NCI-H69 (cell line): ENCODE data around the gene SPTBN2.

ENCODE experiments used
- DNase-seq: peaks from one replicate; lab custom pipeline; 2025; lab: John Stamatoyannopoulos, UW

Gene SPTBN2

DNA sequence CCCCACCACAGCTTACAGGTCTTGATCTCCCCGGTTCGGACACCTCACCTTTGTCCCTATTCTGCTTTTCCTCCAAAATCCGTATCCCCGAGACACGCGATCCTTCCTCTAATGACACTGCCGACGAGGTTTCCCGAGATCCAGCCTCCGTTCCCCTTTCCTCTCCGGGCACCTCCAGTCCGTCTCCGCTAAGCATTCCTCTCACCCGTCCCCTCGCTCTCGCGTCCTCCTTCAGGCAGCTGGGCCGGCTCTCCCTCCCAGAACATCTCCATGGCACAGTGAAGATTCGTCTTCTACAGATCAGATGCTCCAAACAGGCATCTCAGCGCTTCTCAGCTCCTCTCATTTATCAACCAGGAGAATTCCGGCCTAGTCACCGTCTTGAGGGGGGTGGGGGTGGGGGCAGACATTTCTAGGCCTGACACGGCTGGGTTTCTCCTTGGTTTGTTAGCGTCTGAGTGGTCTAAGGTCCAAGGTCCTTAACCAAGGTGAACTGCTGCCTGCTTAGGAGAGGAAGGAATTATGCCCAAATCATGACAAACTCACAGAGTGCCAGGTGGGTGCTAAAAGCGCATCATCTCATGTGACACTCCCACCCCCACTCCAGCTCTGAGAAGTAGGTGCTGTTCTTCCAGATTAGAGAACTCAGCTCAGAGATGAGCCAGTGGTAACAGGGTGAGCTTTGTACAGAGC is at the start of gene SPTBN2:
Gene SPTBN2, minus strand, starts transcription at position 524 of the 693 bp plus-strand sequence. CDS start 7,976 bp downstream, outside the sequence.
- peak; percentile 71 for DNase-seq

DNA sequence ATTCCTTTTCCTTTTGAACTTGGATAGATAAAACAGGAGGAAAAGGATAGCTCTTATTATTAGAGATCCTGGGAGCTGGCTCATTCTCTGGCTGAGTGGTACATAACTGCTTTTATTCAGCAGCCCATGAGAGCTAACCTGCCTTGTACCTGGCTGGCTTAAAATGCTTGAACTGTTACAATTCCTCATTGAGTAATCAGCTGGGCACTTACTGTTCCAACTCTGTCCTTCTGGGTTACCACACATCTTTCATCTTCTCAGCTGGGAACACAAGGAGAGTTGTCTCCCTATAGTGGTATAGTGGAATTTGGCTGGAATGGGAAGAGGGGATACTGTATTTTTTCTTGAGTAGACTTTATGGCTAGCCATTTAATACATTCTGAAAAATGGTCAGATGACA is 39.8 kb upstream of the SPTBN2 start:
- DNase-seq = no peak

DNA sequence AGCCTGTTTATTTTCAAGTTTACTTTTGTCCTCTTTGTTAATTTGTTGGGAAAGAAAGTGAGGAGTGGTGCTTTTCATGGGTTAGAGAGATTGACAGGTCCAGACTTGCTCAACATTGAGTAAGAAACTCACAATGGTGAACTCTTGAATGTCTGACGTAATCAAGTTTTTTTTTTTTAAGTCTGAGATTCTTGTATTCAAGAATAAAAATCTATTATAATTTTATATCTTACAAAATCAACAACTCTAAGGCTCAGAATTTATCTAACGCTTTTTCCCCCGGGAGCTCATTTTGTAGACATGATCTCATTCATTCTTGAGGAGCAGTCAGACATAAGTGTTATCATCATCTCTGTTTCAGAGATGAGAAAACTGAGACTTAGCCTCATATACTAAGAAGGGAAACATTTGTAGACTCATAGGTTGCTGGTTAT is 39.1 kb upstream of the SPTBN2 start:
- DNase-seq = no peak

DNA sequence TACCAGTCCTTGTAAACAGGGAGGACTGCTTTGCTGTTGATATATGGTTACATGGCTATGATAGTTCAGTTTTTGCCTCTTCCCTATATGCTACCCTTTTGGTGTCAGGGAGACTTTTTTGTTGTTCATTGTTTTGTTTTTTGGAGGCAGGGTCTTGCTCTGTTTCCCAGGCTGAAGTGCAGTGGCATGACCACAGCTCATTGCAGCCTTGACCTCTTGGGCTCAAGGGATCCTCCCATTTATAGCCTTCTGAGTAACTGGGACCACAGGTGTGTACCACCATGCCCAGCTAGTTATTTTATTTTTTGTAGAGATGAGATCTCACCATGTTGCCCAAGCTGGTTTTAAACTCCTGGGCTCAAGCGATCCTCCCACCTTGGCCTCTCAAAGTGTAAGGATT is 38.6 kb upstream of the SPTBN2 start:
- DNase-seq = no peak

DNA sequence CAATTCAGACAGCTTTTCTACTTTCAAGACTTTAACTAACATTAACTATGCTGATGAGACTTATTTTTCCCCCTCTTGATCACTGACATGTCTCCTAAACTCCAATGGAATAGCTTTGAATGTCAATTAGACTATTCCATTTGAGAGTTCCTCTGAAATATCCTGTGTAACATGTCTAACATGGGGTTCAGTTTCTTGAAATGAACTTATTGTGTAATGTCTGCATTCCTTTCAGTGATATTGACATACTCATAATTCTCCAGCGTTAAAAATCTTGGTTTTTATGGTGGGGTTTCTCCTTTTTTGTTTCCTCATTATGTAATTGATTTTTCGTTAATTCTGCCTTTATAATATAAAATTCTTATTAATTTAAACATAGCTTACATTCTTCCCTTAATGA is 37.7 kb upstream of the SPTBN2 start:
- no peak for DNase-seq

DNA sequence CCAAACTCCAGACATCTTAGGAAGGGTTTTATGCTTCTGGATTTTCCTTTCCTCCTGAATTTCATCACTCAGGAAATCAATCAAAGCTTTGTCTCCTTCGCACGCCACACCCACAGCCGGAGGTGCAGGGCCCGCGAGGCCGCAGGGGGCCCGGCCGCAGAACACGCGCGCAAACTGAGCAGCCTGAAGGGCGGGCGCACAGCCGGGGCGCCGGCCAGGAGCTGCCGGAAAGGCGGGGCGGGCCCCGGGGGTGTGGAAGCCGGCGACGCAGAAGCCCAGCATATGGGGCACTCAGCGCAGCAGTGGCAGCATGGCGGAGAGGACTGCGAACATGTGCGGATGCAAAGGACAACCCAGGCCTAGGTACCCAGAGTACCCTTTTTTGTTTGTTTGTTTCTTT is 33.1 kb upstream of the SPTBN2 start:
- peak; percentile 84 for DNase-seq

DNA sequence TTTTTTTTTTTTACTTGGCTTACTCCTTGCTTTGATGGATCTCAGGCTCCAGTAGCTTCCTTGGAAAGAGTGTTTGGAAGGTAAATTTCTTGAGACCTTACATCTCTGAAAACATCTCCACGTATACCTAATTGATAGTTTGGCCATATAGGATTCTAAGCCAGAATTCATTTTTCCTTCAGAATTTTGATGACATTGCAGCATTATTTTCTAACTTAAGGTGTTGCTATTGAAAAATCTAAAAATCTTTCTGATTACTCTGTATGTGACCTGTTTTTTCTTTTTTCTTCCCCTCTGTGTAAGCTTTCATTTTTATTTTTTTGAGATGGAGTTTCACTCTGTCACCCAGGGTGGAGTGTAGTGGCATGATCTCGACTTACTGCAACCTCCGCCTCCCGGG is 23.1 kb upstream of the SPTBN2 start:
- no peak for DNase-seq

DNA sequence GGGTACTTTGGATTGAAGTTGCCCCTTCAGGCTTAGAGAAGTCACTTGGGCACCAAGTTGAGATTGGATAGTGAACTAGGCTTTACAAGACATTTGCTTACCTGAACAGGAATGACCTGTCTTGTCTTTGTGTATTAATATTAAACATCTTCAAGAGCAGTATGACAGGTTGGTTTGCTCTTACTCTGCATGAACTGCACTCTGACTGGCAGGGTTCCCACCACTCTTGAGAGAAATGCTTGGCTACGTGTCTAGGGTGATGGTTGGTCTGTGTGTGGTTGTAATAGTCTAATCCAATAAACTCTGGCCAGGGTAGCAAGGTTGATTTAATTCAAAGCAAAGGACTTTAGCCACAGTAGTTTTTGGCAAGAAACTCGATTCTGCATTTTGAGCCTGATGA is 20.1 kb upstream of the SPTBN2 start:
- peak; percentile 32 for DNase-seq

DNA sequence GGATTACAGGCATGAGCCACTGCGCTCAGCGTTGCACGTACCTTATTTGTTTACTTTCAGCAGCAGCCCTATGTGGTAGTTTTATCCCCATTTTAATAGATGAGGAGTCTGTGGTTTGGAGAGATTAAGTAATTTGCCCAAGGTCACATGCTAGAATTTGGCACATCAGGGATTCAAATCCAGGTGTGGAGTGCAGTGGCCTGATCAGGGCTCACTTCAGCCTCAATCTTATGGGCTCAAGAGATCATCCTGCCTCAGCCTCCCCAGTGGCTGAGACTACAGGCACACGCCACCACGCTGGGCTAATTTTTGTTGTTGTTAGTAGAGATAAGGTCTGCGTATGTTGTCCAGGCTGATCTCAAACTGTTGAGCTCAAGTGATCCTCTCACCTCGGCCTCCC is 18.5 kb upstream of the SPTBN2 start:
- DNase-seq = no peak

DNA sequence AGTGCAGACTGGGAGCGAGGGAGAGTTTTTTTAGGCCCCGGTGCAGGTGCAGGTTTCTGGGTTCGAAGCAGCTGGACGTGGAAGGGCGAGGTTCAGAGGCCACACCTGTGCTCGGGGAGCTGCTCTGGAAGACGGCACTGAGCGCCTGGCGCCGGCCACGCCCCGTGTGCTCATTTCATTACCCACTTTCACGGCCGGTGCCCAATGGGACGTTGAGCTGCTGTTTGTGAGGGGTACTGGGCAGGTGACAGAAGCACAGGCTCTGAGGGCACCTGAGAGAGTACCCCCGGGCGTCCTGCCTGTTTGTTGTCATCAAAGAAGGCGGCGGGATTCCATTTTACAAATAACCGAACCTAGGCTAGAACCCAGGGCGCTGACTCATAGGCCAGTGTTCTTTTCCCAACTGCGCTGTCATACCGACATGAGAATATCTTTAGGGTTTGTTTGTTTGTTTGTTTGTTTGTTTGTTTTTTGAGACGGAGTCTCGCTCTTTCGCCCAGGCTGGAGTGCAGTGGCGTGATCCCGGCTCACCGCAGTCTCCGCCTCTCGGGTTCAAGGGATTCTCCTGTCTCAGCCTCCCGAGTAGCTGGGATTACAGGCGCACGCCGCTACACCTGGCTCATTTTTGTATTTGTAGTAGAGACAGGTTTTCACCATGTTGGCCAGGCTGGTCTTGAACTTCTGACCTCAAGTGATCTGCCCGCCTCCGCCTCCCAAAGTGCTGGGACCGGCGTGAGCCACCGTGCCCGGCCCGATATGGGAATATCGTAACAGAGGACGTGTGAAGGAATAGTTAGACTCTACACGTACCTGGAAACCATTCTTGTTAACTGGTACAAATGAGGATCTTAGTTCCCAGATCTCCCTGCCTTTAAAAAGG is 16.6 kb upstream of the SPTBN2 start:
- DNase-seq = peak; percentile 73

DNA sequence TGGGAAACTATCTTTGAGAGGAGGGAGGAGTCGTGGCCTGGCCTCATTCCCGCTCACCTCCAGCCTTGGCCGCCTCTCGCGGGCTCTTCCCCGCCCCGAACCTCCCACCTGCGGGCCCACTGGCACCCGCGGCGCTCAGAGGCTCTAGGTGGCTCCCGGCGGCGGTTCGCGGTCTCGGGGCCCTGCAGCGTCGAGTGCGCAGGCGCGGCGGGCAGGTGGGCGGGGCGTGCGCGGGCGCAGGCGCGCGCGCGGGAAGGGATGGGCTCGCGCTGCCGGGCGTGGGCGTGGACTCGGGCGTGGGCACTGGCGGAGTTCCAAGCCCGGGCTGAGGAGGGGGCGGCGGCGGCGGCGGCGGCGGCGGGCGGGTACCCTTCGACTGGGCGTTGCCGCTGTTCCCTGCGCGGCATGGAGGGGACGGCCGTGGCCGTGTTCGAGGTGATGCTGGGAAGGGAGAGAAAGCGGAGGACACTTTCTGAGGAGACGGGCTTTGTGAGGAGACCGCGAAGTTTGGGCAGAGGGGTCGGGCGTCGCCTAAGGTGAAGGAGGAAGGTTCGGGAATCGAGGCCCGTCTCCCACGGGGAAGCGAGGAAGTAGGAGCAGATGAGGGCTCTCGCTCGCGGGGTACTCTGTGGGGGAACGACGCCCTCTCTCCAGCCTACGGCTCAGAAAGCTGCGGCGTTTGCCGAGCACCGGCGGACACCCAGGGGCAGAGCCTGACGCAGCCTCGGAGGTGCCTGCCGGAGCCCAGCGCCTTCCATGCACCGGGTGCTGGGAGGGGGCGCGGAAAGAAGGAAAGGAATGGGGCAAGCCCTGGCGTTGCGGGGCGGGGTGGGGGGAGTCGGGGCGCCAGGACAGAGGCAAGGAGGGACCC is 15.7 kb upstream of the SPTBN2 start:
- DNase-seq = peak; percentile 90

DNA sequence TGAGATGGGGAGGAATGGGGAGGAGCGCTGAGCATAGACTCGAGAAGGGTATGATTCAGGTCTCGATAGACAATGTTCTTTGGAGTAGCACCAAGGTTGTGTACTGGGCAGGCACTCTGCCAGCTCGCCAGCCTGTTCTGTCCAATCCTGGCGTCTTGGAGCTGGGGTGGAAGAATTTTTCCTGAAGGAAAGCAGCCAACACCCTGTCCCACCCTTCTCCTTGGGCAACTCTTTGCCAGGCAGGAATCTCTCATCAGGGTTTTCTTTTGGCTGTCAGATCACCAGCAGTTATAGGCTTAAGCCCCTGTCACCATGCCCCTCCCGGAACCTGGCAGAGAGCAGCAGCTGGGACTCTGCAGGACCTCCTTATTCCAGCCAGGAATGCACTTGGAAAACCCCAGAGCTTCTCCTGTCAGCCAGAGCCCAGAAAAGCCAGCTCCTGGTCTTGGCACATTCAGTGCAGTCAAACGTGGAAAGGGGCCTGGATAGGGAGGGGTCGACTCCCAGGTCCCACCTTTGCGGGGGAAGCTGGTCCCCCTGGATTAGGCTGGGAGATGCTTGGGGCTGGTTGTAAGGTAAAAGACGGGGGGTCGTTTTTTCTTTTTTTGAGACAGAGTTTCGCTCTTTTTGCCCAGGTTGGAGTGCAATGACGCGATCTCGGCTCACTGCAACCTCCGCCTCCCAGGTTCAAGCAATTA is 14.4 kb upstream of the SPTBN2 start:
- peak; percentile 57 for DNase-seq

DNA sequence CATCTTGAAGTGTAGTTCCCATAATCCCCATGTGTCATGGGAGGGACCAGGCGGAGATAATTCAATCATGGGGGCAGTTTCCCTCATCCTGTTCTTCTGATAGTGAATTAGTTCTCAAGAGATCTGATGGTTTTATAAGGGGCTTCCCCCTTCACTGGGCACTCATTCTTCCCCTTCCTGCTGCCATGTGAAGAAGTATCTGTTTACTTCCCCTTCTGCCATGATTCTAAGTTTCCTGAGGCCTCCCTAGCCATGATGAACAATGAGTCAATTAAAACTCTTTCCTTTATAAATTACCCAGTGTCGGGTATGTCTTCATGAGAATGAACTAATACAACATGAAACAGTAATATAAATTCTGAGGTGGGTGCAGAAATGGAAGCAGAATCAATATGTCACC is 12.1 kb upstream of the SPTBN2 start:
- DNase-seq = no peak

DNA sequence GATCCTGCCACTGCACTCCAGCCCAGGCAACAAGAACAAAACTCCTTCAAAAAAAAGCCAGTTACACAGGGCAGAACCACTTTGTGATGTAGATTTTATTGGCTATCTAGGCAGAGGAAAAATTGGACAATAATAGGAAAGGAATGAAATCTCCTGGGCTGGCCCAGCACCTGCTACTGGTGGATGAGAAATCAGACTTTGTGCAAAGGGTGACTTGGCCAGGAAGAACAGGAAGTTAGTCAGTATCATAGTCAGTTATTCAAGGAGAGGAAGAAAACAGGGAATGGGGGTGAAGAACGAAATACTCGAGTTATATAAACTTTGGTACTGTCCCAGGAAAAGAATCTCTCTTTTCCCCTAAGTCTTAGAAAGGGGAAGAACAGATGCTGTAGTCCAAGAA is 11.0 kb upstream of the SPTBN2 start:
- DNase-seq = no peak

DNA sequence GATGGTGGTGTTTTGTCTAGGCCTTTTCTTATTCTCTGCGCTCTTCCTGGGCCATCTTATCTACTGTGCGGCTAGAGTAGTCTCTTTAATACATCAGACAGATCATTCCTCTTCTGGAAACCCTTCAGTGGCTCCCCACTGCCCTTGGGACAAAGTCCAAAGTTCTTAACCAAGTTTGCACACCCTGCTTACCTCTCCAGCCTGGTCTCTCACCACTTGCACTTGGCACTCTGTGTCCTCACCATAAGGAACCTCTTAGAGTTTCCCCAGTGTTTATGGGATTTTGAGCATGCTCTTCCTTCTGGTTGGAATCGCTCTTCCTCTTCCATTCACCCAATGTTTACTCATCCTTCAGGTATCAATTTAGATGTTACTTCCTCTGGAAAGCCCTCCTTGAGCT is 5.2 kb upstream of the SPTBN2 start:
- DNase-seq = no peak

DNA sequence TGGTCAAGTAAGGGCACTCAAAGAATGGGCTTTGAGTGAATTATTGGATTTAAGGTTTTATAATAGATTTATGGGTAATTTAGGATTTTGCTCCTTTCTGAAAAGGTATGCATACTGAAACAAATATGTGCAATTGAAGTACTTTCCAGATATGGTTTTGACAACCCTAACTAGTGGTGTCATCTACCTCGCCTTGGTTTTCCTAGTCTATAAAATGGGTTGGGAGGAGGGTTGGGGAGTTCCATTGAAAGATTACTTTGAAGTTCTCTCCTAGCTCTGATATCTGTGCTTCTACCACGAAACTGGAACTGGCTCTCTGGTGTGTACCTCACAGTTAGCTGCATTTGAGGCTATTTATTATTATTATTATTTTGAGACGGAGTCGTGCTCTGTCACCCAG is 431 bp upstream of the SPTBN2 start:
- DNase-seq = no peak

DNA sequence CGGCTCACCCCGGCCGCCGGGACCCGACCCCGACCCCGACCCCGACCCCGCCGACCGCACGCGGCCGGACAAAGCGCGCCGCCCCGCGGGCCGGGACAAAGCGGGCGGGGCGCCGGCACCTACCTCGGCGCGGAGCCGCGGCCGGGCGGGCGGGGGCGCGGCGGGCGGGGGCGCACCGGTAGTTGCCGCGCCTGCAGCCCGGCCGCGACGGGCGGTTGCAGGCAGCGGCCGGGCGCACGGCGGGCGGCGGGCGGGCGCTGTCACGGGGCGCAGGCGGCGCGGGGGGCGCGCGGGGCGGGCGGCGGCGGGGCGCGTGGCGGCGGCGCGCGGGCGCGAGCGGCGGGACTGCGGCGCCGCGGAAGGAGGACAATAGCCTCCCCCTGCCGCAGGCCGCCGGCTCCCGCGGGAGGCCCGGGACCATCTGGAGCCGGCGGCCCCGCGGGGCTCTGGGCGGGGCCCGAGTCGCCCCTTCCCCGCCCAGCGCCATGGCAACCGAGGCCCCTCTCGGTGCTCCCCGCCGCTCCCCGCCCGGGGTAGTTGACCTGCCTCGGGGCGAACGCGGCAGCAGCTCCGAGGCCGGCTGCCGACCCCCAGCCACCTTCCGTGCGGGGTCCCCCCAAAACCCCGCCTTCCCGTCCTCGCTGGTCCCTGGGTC is 851 bp downstream of the SPTBN2 start:
- peak; percentile 96 for DNase-seq

DNA sequence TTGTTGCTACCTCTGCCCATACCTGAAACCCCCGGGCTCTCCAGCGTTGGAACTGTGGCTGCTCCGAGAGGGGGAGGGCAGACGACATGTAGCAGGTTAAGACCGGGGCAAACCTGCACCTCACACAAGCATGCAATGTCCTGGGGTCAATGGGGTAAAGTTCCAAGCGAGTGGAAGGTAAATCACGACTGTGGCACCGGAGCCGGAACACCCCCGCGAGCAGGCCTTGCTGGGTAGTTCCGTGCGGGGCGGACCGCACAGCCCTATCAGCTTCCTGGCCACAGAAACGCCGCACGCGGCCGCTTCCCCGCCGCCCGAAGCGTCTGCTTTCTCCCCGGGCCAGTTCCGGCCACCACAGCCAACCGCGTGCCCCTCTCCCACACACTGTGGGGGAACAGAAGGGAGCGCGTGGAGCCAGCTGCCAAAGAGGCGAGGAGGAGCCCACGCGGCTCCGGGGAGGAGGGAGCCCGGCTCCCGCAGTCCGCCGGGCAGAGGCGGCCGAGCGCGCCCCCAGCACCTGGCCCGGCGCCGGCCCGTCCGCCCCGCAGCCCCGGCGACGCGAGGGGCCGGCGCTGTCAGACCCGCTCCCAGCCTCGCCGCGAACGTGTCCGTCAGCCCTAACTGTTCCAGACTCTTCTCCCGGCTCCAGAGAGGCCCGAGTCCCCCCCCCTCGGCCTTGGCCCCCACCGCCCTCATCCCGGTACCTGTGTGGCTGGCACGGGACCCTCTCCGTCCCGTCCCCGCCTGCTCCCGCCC is 1.6 kb downstream of the SPTBN2 start:
- DNase-seq = peak; percentile 74

DNA sequence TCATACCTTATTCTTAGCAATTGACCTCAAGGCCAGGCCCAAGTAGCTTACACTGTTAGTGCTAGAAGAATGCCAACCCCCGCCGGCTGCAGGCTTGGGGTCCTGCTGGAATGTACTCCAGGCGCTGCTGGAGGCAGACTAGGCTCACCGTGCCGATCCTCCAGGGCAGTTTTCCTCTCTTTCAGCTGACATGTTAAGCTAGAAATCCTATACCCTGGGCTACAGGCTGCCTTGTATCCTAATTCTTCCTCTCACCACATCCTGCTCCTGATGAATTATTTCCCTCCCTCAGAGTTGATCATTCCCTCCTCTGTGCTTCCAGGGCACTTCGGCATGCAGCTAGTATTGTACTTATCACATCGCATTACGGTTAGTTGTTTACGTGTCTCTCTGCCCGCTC is 3.4 kb downstream of the SPTBN2 start:
- DNase-seq = no peak

DNA sequence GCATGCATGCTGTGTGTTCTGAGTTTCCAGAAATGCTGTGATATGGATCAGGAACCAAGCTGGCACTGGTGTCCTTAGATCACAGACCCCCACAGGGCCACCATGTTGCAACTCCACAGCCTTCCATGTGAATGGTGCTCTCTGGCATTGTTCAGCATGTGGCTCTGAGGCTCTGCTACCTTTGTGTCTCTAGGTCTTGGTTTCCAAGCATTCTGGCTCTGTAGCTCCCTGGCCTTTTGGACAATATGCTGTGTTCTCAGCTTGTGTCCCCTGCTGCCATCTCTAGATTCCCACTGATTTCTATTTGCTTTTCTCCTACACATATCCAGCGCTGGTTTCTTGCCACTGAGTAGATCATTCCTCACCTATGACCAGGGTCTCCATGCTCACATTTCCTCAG is 3.9 kb downstream of the SPTBN2 start:
- DNase-seq = peak; percentile 33
